GM21619 (cell line): ENCODE data around the gene VSIG2.

ENCODE experiments used
- ATAC-seq: cut with Tn5 transposase; IDR thresholded peaks from one replicate; pipeline ENCODE4 v1.9.1; 2021; ENCODE audit not compliant: unreplicated experiment

VSIG2 gene

GRCh38 chr11:124724979-124725718 lies 26.9 kb downstream of the VSIG2 start:
- peak; percentile 97 for ATAC-seq

GRCh38 chr11:124722176-124722575 lies 29.9 kb downstream of the VSIG2 start:
- no peak for ATAC-seq

GRCh38 chr11:124719534-124719933 lies 32.5 kb downstream of the VSIG2 start:
- ATAC-seq = no peak

- ATAC-seq = no peak
Observed at GRCh38 chr11:124718801-124719200, 33.3 kb downstream of the VSIG2 start.

- peak; percentile 44 for ATAC-seq
Observed at GRCh38 chr11:124717786-124718651, 34.0 kb downstream of the VSIG2 start.

GRCh38 chr11:124717421-124717785 lies 34.7 kb downstream of the VSIG2 start:
- peak; percentile 57 for ATAC-seq

GRCh38 chr11:124716591-124716990 lies 35.5 kb downstream of the VSIG2 start:
- no peak for ATAC-seq

GRCh38 chr11:124712392-124712791 lies 39.7 kb downstream of the VSIG2 start:
- no peak for ATAC-seq

GRCh38 chr11:124707829-124708228 lies 44.2 kb downstream of the VSIG2 start:
- ATAC-seq = no peak

GRCh38 chr11:124700028-124700427 lies 52.0 kb downstream of the VSIG2 start:
- ATAC-seq = no peak

GRCh38 chr11:124699547-124699946 lies 52.5 kb downstream of the VSIG2 start:
- no peak for ATAC-seq
